Calu3 (cell line): Measurements from ENCODE around the gene HES2. TPM values are rescaled to one million over a fixed set of nuclear protein-coding genes. Genes with fewer than 3 reads are reported as not detected.

Source experiments
- BruUV-seq: library from RNA; stranded (reverse); fragments of 400-500 nt; replicated peaks from 2 replicates; lab custom pipeline; 2021; lab: Mats Ljungman, UMichigan
- CTCF ChIA-PET: fragments of 300-600 bp; sonication (Branson Sonifier 250); formaldehyde crosslinking; loops from one replicate; lab custom pipeline; 2022; ENCODE audit warnings: antibody characterized with exemption; lab: Charles Lee
- DNase-seq: peaks from one replicate; pipeline ENCODE4 v3.0.0; 2022
- H3K27ac Mint-ChIP-seq: one replicate; pipeline ENCODE4 v1.8.0; 2022; ENCODE audit warnings: mixed read lengths; ENCODE audit not compliant: unreplicated experiment
- H3K27me3 Mint-ChIP-seq: one replicate; pipeline ENCODE4 v1.8.0; 2022; ENCODE audit warnings: mixed read lengths; ENCODE audit not compliant: unreplicated experiment
- H3K36me3 Mint-ChIP-seq: one replicate; pipeline ENCODE4 v1.8.0; 2022; ENCODE audit warnings: mild to moderate bottlenecking, moderate library complexity, mixed read lengths; ENCODE audit not compliant: insufficient read depth, unreplicated experiment
- H3K4me1 Mint-ChIP-seq: one replicate; pipeline ENCODE4 v1.8.0; 2022; ENCODE audit warnings: mild to moderate bottlenecking, low read depth, mixed read lengths; ENCODE audit not compliant: unreplicated experiment
- H3K4me3 Mint-ChIP-seq: one replicate; pipeline ENCODE4 v1.8.0; 2022; ENCODE audit warnings: mild to moderate bottlenecking, low read depth, moderate library complexity, mixed read lengths; ENCODE audit not compliant: unreplicated experiment
- H3K9me3 Mint-ChIP-seq: one replicate; pipeline ENCODE4 v1.8.0; 2022; ENCODE audit warnings: low read depth, mixed read lengths; ENCODE audit not compliant: unreplicated experiment
- CTCF ChIP-seq: fragments of 200-600 bp; IDR thresholded peaks from one replicate; pipeline ENCODE4 v1.8.0; 2022; ENCODE audit warnings: antibody characterized with exemption; ENCODE audit not compliant: unreplicated experiment
- intact Hi-C: fragments of 100-400 bp; cut with micrococcal nuclease; formaldehyde crosslinking; loops from one replicate; pipeline ENCODE4 v1.10.0; 2022; ENCODE audit not compliant: unreplicated experiment
- total RNA-seq: library from RNA; stranded (reverse); gene quantifications from 2 replicates; pipeline ENCODE4 v1.2.3, GENCODE V29; 2022

Gene HES2
- total RNA-seq, 1 experiment from 2014 or later: not detected

GRCh38 chr1:6464915-6465314 is 45.2 kb upstream of the HES2 start:
- H3K27me3 Mint-ChIP-seq: no peaks in the 10 kb centered on the region
- no peak overlapping the region for H3K27ac Mint-ChIP-seq
- no TSS peak for BruUV-seq
- peaks cover 10% of the 10 kb centered on the region for H3K36me3 Mint-ChIP-seq
- H3K4me1 Mint-ChIP-seq: no peaks in the 10 kb centered on the region
- H3K9me3 Mint-ChIP-seq: peaks cover 2% of the 10 kb centered on the region
- CTCF ChIA-PET: no interaction called here
- H3K4me3 Mint-ChIP-seq: no peak overlapping the region
- intact Hi-C loops: no loop called here
- DNase-seq: no peak
- TF ChIP-seq CTCF: no peak

GRCh38 chr1:6464514-6464836 is 44.8 kb upstream of the HES2 start:
- no TSS peak for BruUV-seq
- Mint-ChIP-seq H3K9me3 (peaks cover 2% of the 10 kb centered on the region), H3K27ac (no peak overlapping the region), H3K4me3 (no peak overlapping the region), H3K36me3 (peaks cover 10% of the 10 kb centered on the region), H3K27me3 (no peaks in the 10 kb centered on the region), H3K4me1 (no peaks in the 10 kb centered on the region)
- no peak for DNase-seq
- CTCF ChIA-PET: no interaction called here
- intact Hi-C loops: no loop called here
- TF ChIP-seq CTCF: no peak

GRCh38 chr1:6463120-6463412 is 43.3 kb upstream of the HES2 start:
- no peak for DNase-seq
- CTCF ChIA-PET: no interaction called here
- H3K4me1 Mint-ChIP-seq: no peaks in the 10 kb centered on the region
- peaks cover 10% of the 10 kb centered on the region for H3K36me3 Mint-ChIP-seq
- no TSS peak for BruUV-seq
- H3K27ac Mint-ChIP-seq: no peak overlapping the region
- TF ChIP-seq CTCF: no peak
- no peak overlapping the region for H3K4me3 Mint-ChIP-seq
- H3K9me3 Mint-ChIP-seq: peaks cover 2% of the 10 kb centered on the region
- intact Hi-C loops: no loop called here
- no peaks in the 10 kb centered on the region for H3K27me3 Mint-ChIP-seq

- Mint-ChIP-seq H3K27me3 (no peaks in the 10 kb centered on the region), H3K27ac (no peak overlapping the region), H3K4me3 (no peak overlapping the region), H3K9me3 (peaks cover 2% of the 10 kb centered on the region), H3K4me1 (no peaks in the 10 kb centered on the region), H3K36me3 (peaks cover 9% of the 10 kb centered on the region)
- no TSS peak for BruUV-seq
- CTCF ChIA-PET: no interaction called here
- intact Hi-C loops: no loop called here
- DNase-seq: no peak
- TF ChIP-seq CTCF: no peak
These were observed 42.8 kb upstream of the HES2 start for GRCh38 chr1:6462412-6463119.
